ENCODE data around the gene ZAP70. TPM values are rescaled to one million over a fixed set of nuclear protein-coding genes. Genes with fewer than 3 reads are reported as not detected.

ZAP70 gene
- polyA plus RNA-seq, 3 donors from 2014 or later: 219 to 329 (median 246) TPM

DNA sequence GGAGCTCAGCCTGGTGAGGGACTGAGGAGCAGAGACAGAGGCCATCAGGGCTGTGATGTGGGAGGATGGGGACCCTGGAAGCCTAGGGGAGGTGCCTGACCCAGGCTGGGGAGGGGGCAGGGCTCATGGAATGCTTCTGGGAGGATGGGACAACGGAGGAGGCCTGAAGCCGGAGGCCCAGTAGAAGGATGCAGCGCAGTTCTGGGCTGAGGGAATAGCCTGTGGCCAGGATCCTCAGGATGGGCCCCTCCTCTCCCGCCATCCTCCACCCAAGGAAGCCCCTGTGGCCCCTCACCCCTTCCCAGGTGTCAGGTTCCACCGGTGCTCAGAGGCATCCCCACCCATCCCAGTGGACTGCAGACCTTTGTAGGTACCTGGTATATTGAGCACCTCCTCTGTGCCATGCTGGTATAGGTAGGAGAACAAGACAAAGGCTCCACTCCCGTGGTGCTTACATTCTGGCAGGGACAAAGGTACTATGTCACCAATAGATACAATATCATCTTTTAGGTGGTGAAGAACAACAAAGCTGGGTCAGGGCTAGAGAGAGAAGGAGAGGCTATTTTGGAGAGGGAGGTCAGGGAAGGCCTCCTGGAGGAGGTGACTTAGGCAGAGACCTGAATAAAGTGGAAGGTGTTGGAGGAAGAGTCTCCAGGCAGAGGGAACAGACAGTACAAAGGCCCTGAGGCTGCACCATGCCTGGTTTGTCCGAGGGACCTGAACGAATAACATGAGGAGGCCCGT, 2.7 kb downstream of the ZAP70 start:
- Mint-ChIP-seq H3K4me3 (peak overlapping the region; percentile 92 to 99 (median 98)), H3K27me3 (ENCODE audit: low read depth in 3 of 3) (peaks cover 10 to 25% (median 18%) of the 10 kb centered on the region in 3 donors), H3K9me3 (no peaks in the 10 kb centered on the region), H3K27ac (peak overlapping the region; percentile 98 to 100 (median 100)), H3K36me3 (peaks cover 40 to 57% (median 40%) of the 10 kb centered on the region in 3 donors), H3K4me1 (peaks cover 90 to 98% of the 10 kb centered on the region in 2 donors)
- DNase-seq: no peak

DNA sequence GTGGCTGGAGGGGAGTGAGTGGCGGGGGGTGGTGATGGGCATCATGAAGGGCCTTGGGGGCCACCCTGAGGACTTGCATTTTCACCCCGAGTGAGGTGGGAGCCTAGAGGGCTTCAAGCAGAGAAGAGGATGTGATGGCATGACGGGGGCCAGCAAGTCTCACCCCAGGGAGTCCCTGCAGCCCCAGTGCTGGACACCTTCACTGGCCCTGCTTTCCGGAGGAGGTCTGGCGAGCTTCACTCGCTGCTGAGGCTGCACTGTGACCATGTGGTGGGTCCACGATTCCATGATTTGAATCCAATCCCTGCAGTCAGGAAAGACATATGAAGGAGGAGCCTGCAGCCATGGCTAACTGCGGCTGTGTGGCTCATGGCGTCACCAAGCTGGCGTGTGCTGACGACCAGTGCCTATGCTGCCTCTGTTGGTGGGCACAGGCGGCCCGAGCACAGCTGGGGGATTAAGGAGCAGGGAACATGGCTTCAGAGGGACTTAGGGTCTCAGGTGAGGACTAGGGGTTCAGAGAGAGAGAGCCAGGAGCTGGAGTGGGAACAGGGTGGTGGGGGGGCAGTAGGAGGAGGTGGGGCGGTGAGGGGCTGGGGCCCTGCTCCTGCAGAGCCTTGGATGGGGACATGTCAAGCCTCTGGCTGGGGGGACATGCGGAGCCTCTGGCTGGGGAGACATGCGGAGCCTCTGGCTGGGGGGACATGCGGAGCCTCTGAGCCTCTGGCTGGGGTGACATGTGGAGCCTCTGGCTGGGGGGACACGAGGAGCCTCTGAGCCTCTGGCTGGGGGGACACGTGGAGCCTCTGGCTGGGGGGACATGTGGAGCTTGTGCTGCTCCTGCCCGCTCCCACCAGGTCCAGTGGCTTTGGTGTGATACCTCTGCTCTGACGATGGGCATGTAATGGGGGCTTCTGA, 3.6 kb downstream of the ZAP70 start:
- H3K27ac Mint-ChIP-seq: peak overlapping the region; percentile 96 to 100 (median 98)
- peaks cover 12 to 28% (median 21%) of the 10 kb centered on the region in 3 donors for H3K27me3 Mint-ChIP-seq (ENCODE audit: low read depth in 3 of 3)
- H3K4me1 Mint-ChIP-seq: peaks cover 87 to 98% of the 10 kb centered on the region in 2 donors
- H3K36me3 Mint-ChIP-seq: peaks cover 42 to 58% (median 42%) of the 10 kb centered on the region in 3 donors
- peak in 1 of 3 donors; percentile 32 for DNase-seq
- H3K9me3 Mint-ChIP-seq: no peaks in the 10 kb centered on the region
- peak overlapping the region; percentile 92 to 99 (median 98) for H3K4me3 Mint-ChIP-seq

- peaks cover 44 to 60% (median 47%) of the 10 kb centered on the region in 3 donors for H3K36me3 Mint-ChIP-seq
- H3K27ac Mint-ChIP-seq: peak overlapping the region; percentile 96 to 100 (median 98)
- peaks cover 87 to 98% of the 10 kb centered on the region in 2 donors for H3K4me1 Mint-ChIP-seq
- H3K27me3 Mint-ChIP-seq (ENCODE audit: low read depth in 3 of 3): peaks cover 12 to 28% (median 22%) of the 10 kb centered on the region in 3 donors
- no peak for DNase-seq
- H3K4me3 Mint-ChIP-seq: peak overlapping the region; percentile 92 to 99 (median 98)
- H3K9me3 Mint-ChIP-seq: no peaks in the 10 kb centered on the region
These were observed 4.2 kb downstream of the ZAP70 start for GRCh38 chr2:97717613-97717995.

DNA sequence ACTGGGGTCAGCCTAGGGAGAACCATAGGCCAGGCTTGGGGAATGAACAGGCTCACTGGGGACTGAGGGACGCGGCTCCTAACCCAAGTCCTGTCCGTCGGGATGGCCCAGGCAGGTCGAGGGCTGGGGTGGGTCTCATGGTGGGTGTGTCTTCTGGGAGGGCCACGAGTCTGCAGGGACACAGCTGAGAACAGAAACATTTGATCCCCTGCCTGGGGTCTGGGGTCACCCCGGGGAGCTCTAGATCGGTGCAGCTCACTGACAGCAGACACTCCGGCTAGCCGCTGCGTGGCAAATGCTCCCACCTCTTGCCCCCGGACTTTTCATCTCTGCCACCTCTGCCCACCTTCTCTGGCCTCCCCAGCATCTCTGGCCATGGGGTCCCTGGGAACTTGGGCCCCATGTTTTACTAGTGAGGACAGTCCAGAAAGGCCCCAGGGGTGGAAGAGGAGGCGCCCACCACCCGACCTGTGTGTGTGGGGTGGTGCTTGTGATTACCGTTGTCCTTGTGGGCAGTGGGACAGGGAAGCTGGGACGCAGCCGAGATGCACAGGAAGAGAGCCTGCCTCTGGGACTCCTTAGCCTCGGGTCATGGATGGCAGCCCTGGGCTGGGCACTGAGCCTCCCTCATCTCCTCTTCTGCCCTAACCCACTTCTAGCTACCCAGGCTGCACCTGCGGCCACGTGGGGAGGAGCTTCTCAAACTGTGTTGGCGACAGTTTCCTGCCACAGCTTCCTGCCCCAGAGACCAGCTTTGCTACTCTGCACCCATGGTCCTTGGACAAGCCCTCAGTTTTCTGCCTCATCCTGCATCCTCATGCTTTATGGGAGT, 4.9 kb downstream of the ZAP70 start:
- Mint-ChIP-seq H3K27me3 (ENCODE audit: low read depth in 3 of 3) (peaks cover 10 to 28% (median 22%) of the 10 kb centered on the region in 3 donors), H3K4me3 (peak overlapping the region; percentile 92 to 99 (median 98)), H3K27ac (peak overlapping the region; percentile 96 to 100 (median 98)), H3K9me3 (no peaks in the 10 kb centered on the region), H3K4me1 (peaks cover 87 to 98% of the 10 kb centered on the region in 2 donors), H3K36me3 (peaks cover 47 to 66% (median 53%) of the 10 kb centered on the region in 3 donors)
- peak; percentile 82 to 86 (median 82) for DNase-seq

GRCh38 chr2:97718942-97719341, 5.6 kb downstream of the ZAP70 start:
- Mint-ChIP-seq H3K4me3 (peak overlapping the region; percentile 92 to 99 (median 98)), H3K36me3 (peaks cover 42 to 63% (median 57%) of the 10 kb centered on the region in 3 donors), H3K4me1 (peaks cover 89 to 97% of the 10 kb centered on the region in 2 donors), H3K27me3 (ENCODE audit: low read depth in 3 of 3) (peaks cover 10 to 21% (median 15%) of the 10 kb centered on the region in 3 donors), H3K9me3 (no peaks in the 10 kb centered on the region), H3K27ac (peak overlapping the region; percentile 96 to 100 (median 98))
- no peak for DNase-seq

- Mint-ChIP-seq H3K27me3 (ENCODE audit: low read depth in 3 of 3) (peaks cover 10 to 21% (median 15%) of the 10 kb centered on the region in 3 donors), H3K4me1 (peaks cover 92 to 98% of the 10 kb centered on the region in 2 donors), H3K27ac (peak overlapping the region; percentile 96 to 100 (median 98)), H3K9me3 (no peaks in the 10 kb centered on the region), H3K4me3 (peak overlapping the region; percentile 92 to 99 (median 98)), H3K36me3 (peaks cover 40 to 61% (median 56%) of the 10 kb centered on the region in 3 donors)
- no peak for DNase-seq
These were observed 6.2 kb downstream of the ZAP70 start for GRCh38 chr2:97719362-97720155.

DNA sequence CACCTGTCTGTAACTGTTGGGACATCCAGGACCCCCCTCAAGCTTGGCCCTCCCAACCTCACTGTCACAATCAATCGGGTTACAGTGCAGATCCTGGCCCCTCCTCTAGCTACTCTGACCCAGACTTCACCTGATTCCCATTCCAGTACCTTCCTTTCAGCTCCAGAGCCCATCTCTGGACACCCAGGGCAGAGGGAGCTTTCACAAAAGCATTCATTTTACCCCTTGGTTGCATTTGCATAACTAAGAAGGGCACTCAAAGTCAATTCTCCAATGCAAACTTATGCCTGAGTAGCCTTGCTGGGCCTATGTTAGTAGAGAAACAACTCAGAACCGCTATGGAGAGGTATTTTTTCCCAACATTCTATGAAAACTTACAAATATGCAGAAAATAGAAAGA, 7.4 kb downstream of the ZAP70 start:
- Mint-ChIP-seq H3K36me3 (peaks cover 37 to 62% (median 53%) of the 10 kb centered on the region in 3 donors), H3K9me3 (no peaks in the 10 kb centered on the region), H3K27ac (peak overlapping the region; percentile 96 to 100 (median 98)), H3K27me3 (ENCODE audit: low read depth in 3 of 3) (peaks cover 12 to 22% (median 17%) of the 10 kb centered on the region in 3 donors), H3K4me3 (peak overlapping the region; percentile 84 to 99 (median 92)), H3K4me1 (peaks cover 93 to 98% of the 10 kb centered on the region in 2 donors)
- no peak for DNase-seq

DNA sequence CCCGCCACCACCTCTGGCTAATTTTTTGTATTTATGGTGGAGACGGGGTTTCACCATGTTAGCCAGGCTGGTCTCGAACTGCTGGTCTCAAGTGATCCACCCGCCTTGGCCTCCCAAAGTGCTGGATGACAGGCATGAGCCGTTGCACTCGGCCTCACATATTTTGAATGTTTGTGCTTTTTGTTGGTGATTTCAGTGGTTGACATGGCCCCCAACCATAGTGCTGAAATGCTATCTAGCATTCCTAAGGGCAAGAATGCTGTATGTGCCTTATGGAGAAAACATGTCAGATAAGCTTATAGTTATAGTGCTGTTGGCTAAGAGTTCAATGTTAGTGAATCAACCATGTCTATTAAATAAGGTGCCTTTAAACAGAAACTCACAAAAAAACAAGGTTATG, 8.9 kb downstream of the ZAP70 start:
- peaks cover 47 to 63% (median 48%) of the 10 kb centered on the region in 3 donors for H3K36me3 Mint-ChIP-seq
- no peak for DNase-seq
- H3K27ac Mint-ChIP-seq: peak overlapping the region; percentile 96 to 100 (median 98)
- H3K9me3 Mint-ChIP-seq: no peaks in the 10 kb centered on the region
- H3K4me3 Mint-ChIP-seq: peak overlapping the region; percentile 47 to 98 (median 59)
- peaks cover 8 to 22% (median 18%) of the 10 kb centered on the region in 3 donors for H3K27me3 Mint-ChIP-seq (ENCODE audit: low read depth in 3 of 3)
- H3K4me1 Mint-ChIP-seq: peaks cover 93 to 98% of the 10 kb centered on the region in 2 donors

DNA sequence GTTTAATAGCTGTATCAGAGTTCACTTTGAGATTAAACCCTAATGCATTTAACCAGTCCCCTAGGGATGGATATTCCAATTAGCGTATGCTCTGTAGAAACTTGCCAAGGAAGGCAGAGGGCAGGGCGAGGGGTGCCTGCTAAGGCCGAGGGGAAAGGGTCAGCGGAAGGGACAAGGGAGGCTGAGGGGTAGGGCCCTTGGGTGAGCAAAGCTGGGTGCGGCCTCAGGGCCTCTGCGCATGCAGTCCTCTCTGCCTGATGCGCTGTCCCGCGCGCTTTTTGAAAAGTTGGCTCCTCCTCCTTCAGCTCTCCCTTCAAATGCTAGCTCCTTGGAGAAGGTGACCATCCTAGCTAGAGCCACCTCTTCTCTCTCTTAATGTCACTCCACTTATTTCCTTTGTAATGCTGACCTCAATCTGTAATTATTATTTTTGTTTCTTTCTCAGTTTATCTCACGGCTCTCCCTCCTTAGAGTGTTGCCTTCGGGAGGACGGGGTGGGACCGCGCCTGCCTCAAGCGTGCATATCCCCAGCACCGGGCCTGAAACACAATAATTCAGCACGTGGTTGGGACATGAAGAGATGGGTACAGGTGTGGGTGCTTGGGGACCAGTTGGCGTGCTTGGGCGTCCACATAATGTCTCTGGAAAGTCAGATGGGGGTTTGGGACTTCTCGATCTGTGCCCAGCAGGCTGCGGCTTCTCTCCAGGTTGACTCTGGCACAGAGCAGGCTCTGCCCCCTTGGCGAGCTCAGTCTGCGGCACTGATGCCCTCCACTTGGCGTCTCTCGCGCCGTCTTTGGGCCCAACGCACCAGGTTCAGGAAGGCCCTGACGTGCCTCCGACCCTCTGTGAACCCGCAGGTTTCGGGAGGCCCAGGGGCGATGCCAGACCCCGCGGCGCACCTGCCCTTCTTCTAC, 10.0 kb downstream of the ZAP70 start:
- H3K9me3 Mint-ChIP-seq: no peaks in the 10 kb centered on the region
- H3K4me1 Mint-ChIP-seq: peaks cover 93 to 98% of the 10 kb centered on the region in 2 donors
- peaks cover 7 to 22% (median 15%) of the 10 kb centered on the region in 3 donors for H3K27me3 Mint-ChIP-seq (ENCODE audit: low read depth in 3 of 3)
- no peak for DNase-seq
- H3K36me3 Mint-ChIP-seq: peaks cover 51 to 69% (median 60%) of the 10 kb centered on the region in 3 donors
- H3K4me3 Mint-ChIP-seq: peak overlapping the region; percentile 65 to 98 (median 74)
- H3K27ac Mint-ChIP-seq: peak overlapping the region; percentile 96 to 100 (median 98)

- H3K9me3 Mint-ChIP-seq: no peaks in the 10 kb centered on the region
- peaks cover 48 to 68% (median 58%) of the 10 kb centered on the region in 3 donors for H3K36me3 Mint-ChIP-seq
- no peak for DNase-seq
- no peak overlapping the region for H3K27ac Mint-ChIP-seq
- peaks cover 93 to 98% of the 10 kb centered on the region in 2 donors for H3K4me1 Mint-ChIP-seq
- H3K4me3 Mint-ChIP-seq: no peak overlapping the region
- peaks cover 4 to 18% (median 13%) of the 10 kb centered on the region in 3 donors for H3K27me3 Mint-ChIP-seq (ENCODE audit: low read depth in 3 of 3)
These were observed 10.7 kb downstream of the ZAP70 start for GRCh38 chr2:97724073-97724410.

GRCh38 chr2:97724501-97724900, 11.1 kb downstream of the ZAP70 start:
- Mint-ChIP-seq H3K36me3 (peaks cover 49 to 68% (median 58%) of the 10 kb centered on the region in 3 donors), H3K9me3 (no peaks in the 10 kb centered on the region), H3K4me3 (peak overlapping the region in 4 of 5 donors; percentile 20 to 36 (median 32)), H3K27ac (peak overlapping the region in 5 of 6 donors; percentile 64 to 92 (median 86)), H3K27me3 (ENCODE audit: low read depth in 3 of 3) (peaks cover 4 to 16% (median 13%) of the 10 kb centered on the region in 3 donors), H3K4me1 (peaks cover 93 to 98% of the 10 kb centered on the region in 2 donors)
- no peak for DNase-seq
